ENCODE measurements around the gene MICU1.
"Not testable (repeated sequence)": the region's sequence is repeated elsewhere in the genome, so short reads cannot be mapped to it uniquely, and the experiment has no call there.

Gene MICU1

DNA sequence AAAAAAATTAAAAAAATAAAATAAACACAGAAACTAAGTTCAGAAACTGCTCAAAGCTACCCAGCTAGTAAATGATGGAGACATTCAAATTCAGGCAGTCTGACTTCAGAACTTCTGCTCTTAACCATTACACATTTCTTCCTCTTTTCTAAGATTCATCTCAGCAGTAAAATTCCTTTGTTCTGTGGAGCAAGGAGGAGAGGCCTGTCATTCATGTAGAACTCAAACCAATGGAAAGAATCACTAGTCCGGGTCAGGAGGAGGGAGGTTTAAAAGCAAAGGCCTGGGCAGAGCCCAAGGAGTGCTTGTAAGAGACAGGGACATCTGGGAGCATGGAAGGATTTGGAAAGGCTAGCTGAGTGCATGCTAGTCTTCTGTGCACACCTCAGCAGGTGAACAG, 233.3 kb downstream of the MICU1 start:
- H3K4me1 ChIP-seq (ENCODE audit: control insufficient read depth in 1 of 2, insufficient read depth in 2 of 2, low read length in 2 of 2) = peaks cover 3 to 13% of the 10 kb centered on the region in 2 donors
- no peaks in the 10 kb centered on the region for H3K27me3 ChIP-seq (ENCODE audit: control insufficient read depth in 1 of 2, insufficient read depth in 2 of 2, low read length in 2 of 2)
- H3K4me3 ChIP-seq (ENCODE audit: low read depth in 1 of 2, low read length in 2 of 2) = no peak overlapping the region

DNA sequence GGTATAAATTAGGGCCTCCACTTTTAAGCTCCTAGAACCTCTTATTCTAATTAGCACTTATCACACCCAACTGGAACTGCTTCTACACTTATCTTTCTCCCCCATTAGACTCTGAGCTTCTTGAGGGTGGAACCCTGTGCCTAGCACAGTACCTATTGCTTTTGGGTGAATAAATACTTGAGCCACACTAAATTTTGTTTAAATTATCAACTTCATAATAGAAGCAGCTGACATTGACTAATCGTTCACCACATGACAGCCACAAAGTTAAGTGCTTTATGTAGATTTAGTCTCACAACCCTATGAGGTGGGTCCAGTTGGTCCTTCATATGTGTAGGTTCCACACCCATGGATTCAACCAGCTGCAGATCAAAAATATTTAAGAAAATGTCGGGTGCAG, 235.1 kb downstream of the MICU1 start:
- H3K36me3 ChIP-seq (ENCODE audit: control insufficient read depth in 1 of 2, insufficient read depth in 2 of 2, low read length in 2 of 2) = no peaks in the 10 kb centered on the region
- no peak overlapping the region for H3K9ac ChIP-seq (ENCODE audit: low read depth in 1 of 2, low read length in 2 of 2)
- no peak overlapping the region for H3K4me3 ChIP-seq (ENCODE audit: low read depth in 1 of 2, low read length in 2 of 2)
- peaks cover 3 to 13% of the 10 kb centered on the region in 2 donors for H3K4me1 ChIP-seq (ENCODE audit: control insufficient read depth in 1 of 2, insufficient read depth in 2 of 2, low read length in 2 of 2)
- H3K27me3 ChIP-seq (ENCODE audit: control insufficient read depth in 1 of 2, insufficient read depth in 2 of 2, low read length in 2 of 2) = no peaks in the 10 kb centered on the region
- H3K9me3 ChIP-seq (ENCODE audit: control insufficient read depth in 1 of 2, low read length in 2 of 2) = no peaks in the 10 kb centered on the region
- H3K27ac ChIP-seq (ENCODE audit: low read depth, low read length) = no peak overlapping the region

More for the DNA sequence above, 233.3 kb downstream of the MICU1 start:
- H3K36me3 ChIP-seq (ENCODE audit: control insufficient read depth in 1 of 2, insufficient read depth in 2 of 2, low read length in 2 of 2) = no peaks in the 10 kb centered on the region
- no peak overlapping the region for H3K9ac ChIP-seq (ENCODE audit: low read depth in 1 of 2, low read length in 2 of 2)
- no peak overlapping the region for H3K27ac ChIP-seq (ENCODE audit: low read depth, low read length)
- H3K9me3 ChIP-seq (ENCODE audit: control insufficient read depth in 1 of 2, low read length in 2 of 2) = no peaks in the 10 kb centered on the region

- H3K4me1 ChIP-seq (ENCODE audit: control insufficient read depth in 1 of 2, insufficient read depth in 2 of 2, low read length in 2 of 2) = peaks cover 3 to 13% of the 10 kb centered on the region in 2 donors
- no peak overlapping the region for H3K4me3 ChIP-seq (ENCODE audit: low read depth in 1 of 2, low read length in 2 of 2)
- no peak overlapping the region for H3K27ac ChIP-seq (ENCODE audit: low read depth, low read length)
- no peaks in the 10 kb centered on the region for H3K36me3 ChIP-seq (ENCODE audit: control insufficient read depth in 1 of 2, insufficient read depth in 2 of 2, low read length in 2 of 2)
- H3K27me3 ChIP-seq (ENCODE audit: control insufficient read depth in 1 of 2, insufficient read depth in 2 of 2, low read length in 2 of 2) = no peaks in the 10 kb centered on the region
- no peak overlapping the region for H3K9ac ChIP-seq (ENCODE audit: low read depth in 1 of 2, low read length in 2 of 2)
- H3K9me3 ChIP-seq (ENCODE audit: control insufficient read depth in 1 of 2, low read length in 2 of 2) = no peaks in the 10 kb centered on the region
Observed at GRCh38 chr10:72389716-72390115, 236.2 kb downstream of the MICU1 start.

- no peak overlapping the region for H3K4me3 ChIP-seq (ENCODE audit: low read depth in 1 of 2, low read length in 2 of 2)
- no peaks in the 10 kb centered on the region for H3K27me3 ChIP-seq (ENCODE audit: control insufficient read depth in 1 of 2, insufficient read depth in 2 of 2, low read length in 2 of 2)
- no peaks in the 10 kb centered on the region for H3K9me3 ChIP-seq (ENCODE audit: control insufficient read depth in 1 of 2, low read length in 2 of 2)
- H3K4me1 ChIP-seq (ENCODE audit: control insufficient read depth in 1 of 2, insufficient read depth in 2 of 2, low read length in 2 of 2) = peaks cover 3 to 13% of the 10 kb centered on the region in 2 donors
- H3K36me3 ChIP-seq (ENCODE audit: control insufficient read depth in 1 of 2, insufficient read depth in 2 of 2, low read length in 2 of 2) = no peaks in the 10 kb centered on the region
- H3K9ac ChIP-seq (ENCODE audit: low read depth in 1 of 2, low read length in 2 of 2) = no peak overlapping the region
- no peak overlapping the region for H3K27ac ChIP-seq (ENCODE audit: low read depth, low read length)
Observed at GRCh38 chr10:72389014-72389413, 236.9 kb downstream of the MICU1 start.

GRCh38 chr10:72388062-72388461, 237.8 kb downstream of the MICU1 start:
- Histone ChIP-seq H3K9ac (ENCODE audit: low read depth in 1 of 2, low read length in 2 of 2) (no peak overlapping the region), H3K4me3 (ENCODE audit: low read depth in 1 of 2, low read length in 2 of 2) (no peak overlapping the region), H3K4me1 (ENCODE audit: control insufficient read depth in 1 of 2, insufficient read depth in 2 of 2, low read length in 2 of 2) (peaks cover 3 to 13% of the 10 kb centered on the region in 2 donors), H3K9me3 (ENCODE audit: control insufficient read depth in 1 of 2, low read length in 2 of 2) (no peaks in the 10 kb centered on the region), H3K27ac (ENCODE audit: low read depth, low read length) (no peak overlapping the region), H3K27me3 (ENCODE audit: control insufficient read depth in 1 of 2, insufficient read depth in 2 of 2, low read length in 2 of 2) (no peaks in the 10 kb centered on the region), H3K36me3 (ENCODE audit: control insufficient read depth in 1 of 2, insufficient read depth in 2 of 2, low read length in 2 of 2) (no peaks in the 10 kb centered on the region)

DNA sequence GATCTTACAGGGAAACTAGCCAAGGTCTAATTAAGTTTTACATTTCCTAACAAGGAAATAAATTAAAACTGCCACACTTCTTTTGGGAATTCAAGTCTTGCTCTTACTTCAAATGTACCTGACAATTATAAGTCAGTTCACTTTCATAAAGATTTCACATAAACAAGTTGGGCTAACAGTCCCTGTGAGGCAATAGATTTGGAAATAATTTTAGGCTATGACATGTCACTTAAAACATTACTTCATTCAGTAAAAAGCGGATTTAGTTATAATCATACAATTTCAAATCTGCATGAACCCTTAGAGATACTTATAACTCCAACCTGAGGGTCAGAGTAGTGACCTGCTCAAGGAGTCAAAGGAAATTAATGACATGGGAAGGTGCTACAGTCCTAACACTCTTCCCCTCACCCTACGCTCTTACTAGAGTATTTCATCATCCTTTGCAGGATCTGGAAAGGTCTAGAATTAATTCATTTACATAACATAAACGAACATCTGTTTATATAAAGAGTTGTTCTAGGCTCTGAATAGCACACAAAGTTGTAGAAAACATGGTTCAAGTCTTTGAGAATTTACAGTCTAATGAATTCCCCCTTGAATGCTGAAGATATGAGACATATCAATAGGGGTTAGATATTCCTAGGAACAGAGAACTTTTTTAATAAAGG, 238.8 kb downstream of the MICU1 start:
- H3K9ac ChIP-seq (ENCODE audit: low read depth in 1 of 2, low read length in 2 of 2) = no peak overlapping the region
- H3K27ac ChIP-seq (ENCODE audit: low read depth, low read length) = no peak overlapping the region

DNA sequence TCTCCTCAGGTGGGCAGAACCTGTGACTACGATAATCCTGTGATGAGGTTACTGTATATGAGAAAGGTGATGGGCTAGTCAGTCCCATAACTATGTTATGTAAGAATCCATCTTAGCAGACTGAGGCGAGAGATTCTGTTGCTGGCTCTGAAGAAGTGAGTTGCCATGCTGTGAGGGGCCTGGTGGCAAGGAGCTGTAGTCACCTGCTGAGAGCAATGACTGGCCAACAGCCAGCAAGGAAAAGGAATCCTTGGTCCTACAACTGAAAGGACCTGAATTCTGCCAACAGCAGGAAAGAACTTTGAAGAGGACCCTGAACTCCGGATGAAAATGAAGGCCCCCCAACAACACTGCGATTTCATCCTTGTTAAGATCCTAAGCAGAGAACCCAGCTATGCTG, 240.2 kb downstream of the MICU1 start:
- H3K27me3 ChIP-seq (ENCODE audit: control insufficient read depth in 1 of 2, insufficient read depth in 2 of 2, low read length in 2 of 2) = no peaks in the 10 kb centered on the region
- no peaks in the 10 kb centered on the region for H3K36me3 ChIP-seq (ENCODE audit: control insufficient read depth in 1 of 2, insufficient read depth in 2 of 2, low read length in 2 of 2)
- no peak overlapping the region for H3K4me3 ChIP-seq (ENCODE audit: low read depth in 1 of 2, low read length in 2 of 2)
- H3K4me1 ChIP-seq (ENCODE audit: control insufficient read depth in 1 of 2, insufficient read depth in 2 of 2, low read length in 2 of 2) = peaks cover 3 to 13% of the 10 kb centered on the region in 2 donors
- no peak overlapping the region for H3K9ac ChIP-seq (ENCODE audit: low read depth in 1 of 2, low read length in 2 of 2)
- H3K9me3 ChIP-seq (ENCODE audit: control insufficient read depth in 1 of 2, low read length in 2 of 2) = no peaks in the 10 kb centered on the region
- no peak overlapping the region for H3K27ac ChIP-seq (ENCODE audit: low read depth, low read length)

More for the DNA sequence above, 238.8 kb downstream of the MICU1 start:
- Histone ChIP-seq H3K27me3 (ENCODE audit: control insufficient read depth in 1 of 2, insufficient read depth in 2 of 2, low read length in 2 of 2) (no peaks in the 10 kb centered on the region), H3K36me3 (ENCODE audit: control insufficient read depth in 1 of 2, insufficient read depth in 2 of 2, low read length in 2 of 2) (no peaks in the 10 kb centered on the region), H3K4me3 (ENCODE audit: low read depth in 1 of 2, low read length in 2 of 2) (no peak overlapping the region), H3K4me1 (ENCODE audit: control insufficient read depth in 1 of 2, insufficient read depth in 2 of 2, low read length in 2 of 2) (peaks cover 3 to 13% of the 10 kb centered on the region in 2 donors), H3K9me3 (ENCODE audit: control insufficient read depth in 1 of 2, low read length in 2 of 2) (no peaks in the 10 kb centered on the region)

- not testable (repeated sequence) for H3K27ac ChIP-seq (ENCODE audit: low read depth, low read length); H3K36me3 ChIP-seq (ENCODE audit: control insufficient read depth in 1 of 2, insufficient read depth in 2 of 2, low read length in 2 of 2); H3K9ac ChIP-seq (ENCODE audit: low read depth in 1 of 2, low read length in 2 of 2); H3K27me3 ChIP-seq (ENCODE audit: control insufficient read depth in 1 of 2, insufficient read depth in 2 of 2, low read length in 2 of 2); H3K4me3 ChIP-seq (ENCODE audit: low read depth in 1 of 2, low read length in 2 of 2); H3K4me1 ChIP-seq (ENCODE audit: control insufficient read depth in 1 of 2, insufficient read depth in 2 of 2, low read length in 2 of 2); H3K9me3 ChIP-seq (ENCODE audit: control insufficient read depth in 1 of 2, low read length in 2 of 2)
Observed at GRCh38 chr10:72384982-72385381, 240.9 kb downstream of the MICU1 start.

DNA sequence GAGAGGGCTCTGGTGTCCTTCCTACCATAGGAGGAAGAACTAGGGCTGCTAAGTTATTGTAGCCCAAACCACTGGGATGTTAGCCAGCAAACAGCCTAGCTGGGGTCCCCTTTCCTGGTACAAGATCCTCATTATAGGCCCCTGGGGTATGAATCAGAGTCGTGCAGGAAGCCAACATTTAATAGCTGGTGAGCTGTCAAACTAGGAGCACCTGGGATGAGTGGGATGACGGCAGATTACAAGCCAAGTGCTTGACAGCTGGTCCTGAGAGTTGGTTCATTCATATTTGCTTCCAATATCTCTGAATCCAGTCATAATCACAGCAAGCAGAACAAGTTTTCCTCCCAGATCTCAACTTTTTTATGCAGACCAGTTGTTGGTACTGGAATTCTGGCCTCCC, 246.1 kb downstream of the MICU1 start:
- H3K9me3 ChIP-seq (ENCODE audit: control insufficient read depth in 1 of 2, low read length in 2 of 2) = no peaks in the 10 kb centered on the region
- H3K9ac ChIP-seq (ENCODE audit: low read depth in 1 of 2, low read length in 2 of 2) = no peak overlapping the region
- H3K27ac ChIP-seq (ENCODE audit: low read depth, low read length) = no peak overlapping the region
- H3K4me3 ChIP-seq (ENCODE audit: low read depth in 1 of 2, low read length in 2 of 2) = no peak overlapping the region
- no peaks in the 10 kb centered on the region for H3K27me3 ChIP-seq (ENCODE audit: control insufficient read depth in 1 of 2, insufficient read depth in 2 of 2, low read length in 2 of 2)
- no peaks in the 10 kb centered on the region for H3K4me1 ChIP-seq (ENCODE audit: control insufficient read depth in 1 of 2, insufficient read depth in 2 of 2, low read length in 2 of 2)
- peaks cover 6 to 10% of the 10 kb centered on the region in 2 donors for H3K36me3 ChIP-seq (ENCODE audit: control insufficient read depth in 1 of 2, insufficient read depth in 2 of 2, low read length in 2 of 2)

- peaks cover 6 to 10% of the 10 kb centered on the region in 2 donors for H3K36me3 ChIP-seq (ENCODE audit: control insufficient read depth in 1 of 2, insufficient read depth in 2 of 2, low read length in 2 of 2)
- H3K27me3 ChIP-seq (ENCODE audit: control insufficient read depth in 1 of 2, insufficient read depth in 2 of 2, low read length in 2 of 2) = no peaks in the 10 kb centered on the region
Observed at GRCh38 chr10:72379062-72379461, 246.8 kb downstream of the MICU1 start.

More at GRCh38 chr10:72379062-72379461, 246.8 kb downstream of the MICU1 start:
- no peak overlapping the region for H3K4me3 ChIP-seq (ENCODE audit: low read depth in 1 of 2, low read length in 2 of 2)
- no peaks in the 10 kb centered on the region for H3K4me1 ChIP-seq (ENCODE audit: control insufficient read depth in 1 of 2, insufficient read depth in 2 of 2, low read length in 2 of 2)
- H3K9me3 ChIP-seq (ENCODE audit: control insufficient read depth in 1 of 2, low read length in 2 of 2) = no peaks in the 10 kb centered on the region
- H3K9ac ChIP-seq (ENCODE audit: low read depth in 1 of 2, low read length in 2 of 2) = no peak overlapping the region
- H3K27ac ChIP-seq (ENCODE audit: low read depth, low read length) = no peak overlapping the region
